Neuronal stem cell (in vitro differentiated cells): ENCODE results near the gene IDH3B.

Experiments
- DNase-seq: peaks from one replicate; pipeline ENCODE4 v3.0.0-alpha.2; 2013; ENCODE audit warnings: low spot score
- H2AFZ ChIP-seq: one replicate; pipeline ENCODE4 v1.6.1; 2013; ENCODE audit warnings: mild to moderate bottlenecking, low read length, inconsistent platforms
- H2AK5ac ChIP-seq: 2 replicates; pipeline ENCODE4 v1.6.1; 2013; ENCODE audit warnings: low read depth, mild to moderate bottlenecking, inconsistent platforms, low read length, moderate library complexity, mixed read lengths
- H2BK120ac ChIP-seq: 2 replicates; pipeline ENCODE4 v1.6.1; 2013; ENCODE audit warnings: low read depth, mild to moderate bottlenecking, inconsistent platforms, low read length, moderate library complexity, mixed read lengths
- H2BK12ac ChIP-seq: one replicate; pipeline ENCODE4 v1.6.1; 2013; ENCODE audit warnings: low read length, inconsistent platforms
- H2BK15ac ChIP-seq: 2 replicates; pipeline ENCODE4 v1.6.1; 2013; ENCODE audit warnings: mild to moderate bottlenecking, low read length, inconsistent platforms, mixed read lengths
- H2BK5ac ChIP-seq: one replicate; pipeline ENCODE4 v1.6.1; 2013; ENCODE audit warnings: inconsistent platforms, mild to moderate bottlenecking, low read length, moderate library complexity
- H3K14ac ChIP-seq: one replicate; pipeline ENCODE4 v1.6.1; 2013; ENCODE audit warnings: low read length, inconsistent platforms
- H3K18ac ChIP-seq: 2 replicates; pipeline ENCODE4 v1.6.1; 2013; ENCODE audit warnings: low read length, inconsistent platforms
- H3K23ac ChIP-seq: 2 replicates; pipeline ENCODE4 v1.6.1; 2013; ENCODE audit warnings: low read depth, mild to moderate bottlenecking, mixed read lengths, low read length, inconsistent platforms; ENCODE audit not compliant: poor library complexity
- H3K27ac ChIP-seq: replicated peaks from 3 replicates; pipeline ENCODE4 v1.5.1; 2013; ENCODE audit warnings: low read length, inconsistent platforms
- H3K27me3 ChIP-seq, 3 experiments: 2 replicates each; pipeline ENCODE4 v1.6.1; 2013; ENCODE audit warnings: low read length in 3 of 3, mild to moderate bottlenecking in 2 of 3, inconsistent platforms in 1 of 3, low read depth in 1 of 3, mixed read lengths in 1 of 3, moderate library complexity in 1 of 3; ENCODE audit not compliant: control insufficient read depth in 3 of 3, insufficient read depth in 3 of 3
- H3K36me3 ChIP-seq, 2 donors: replicated peaks in 1 of 2; 2 replicates each; pipeline ENCODE4 v1.6.1; 2013; ENCODE audit warnings: low read length in 2 of 2; ENCODE audit not compliant: control insufficient read depth in 2 of 2, insufficient read depth in 2 of 2
- H3K4ac ChIP-seq: 2 replicates; pipeline ENCODE4 v1.6.1; 2013; ENCODE audit warnings: inconsistent platforms, mild to moderate bottlenecking, low read length, moderate library complexity
- H3K4me1 ChIP-seq, 2 donors: 1 replicate in 1 of 2; 2 replicates in 1 of 2; pipeline ENCODE4 v1.6.1; 2013; ENCODE audit warnings: low read length in 2 of 2, low read depth in 1 of 2; ENCODE audit not compliant: control insufficient read depth in 2 of 2, insufficient read depth in 1 of 2
- H3K4me2 ChIP-seq: one replicate; pipeline ENCODE4 v1.6.1; 2013; ENCODE audit warnings: mild to moderate bottlenecking, low read length, inconsistent platforms; ENCODE audit not compliant: insufficient read depth, poor library complexity, severe bottlenecking
- H3K4me3 ChIP-seq, 2 donors: 2 replicates each; pipeline ENCODE4 v1.5.1; 2013; ENCODE audit warnings: low read length in 2 of 2, mild to moderate bottlenecking in 2 of 2, inconsistent platforms in 1 of 2, moderate library complexity in 1 of 2
- H3K79me1 ChIP-seq: one replicate; pipeline ENCODE4 v1.6.1; 2013; ENCODE audit warnings: low read depth, mild to moderate bottlenecking, inconsistent platforms, low read length, moderate library complexity
- H3K9ac ChIP-seq: one replicate; pipeline ENCODE4 v1.6.1; 2013; ENCODE audit warnings: mild to moderate bottlenecking, low read depth, low read length, inconsistent platforms; ENCODE audit not compliant: poor library complexity
- H3K9me3 ChIP-seq, 2 donors: replicated peaks in 1 of 2; 2 replicates each; pipeline versions ENCODE3 to v1.6.1; 2013; ENCODE audit warnings: low read length in 2 of 2, mild to moderate bottlenecking in 2 of 2, inconsistent platforms in 1 of 2, low read depth in 1 of 2, mixed read lengths in 1 of 2, moderate library complexity in 1 of 2; ENCODE audit not compliant: control insufficient read depth in 2 of 2, insufficient read depth in 1 of 2
- H4K8ac ChIP-seq: one replicate; pipeline ENCODE4 v1.6.1; 2013; ENCODE audit warnings: low read depth, mild to moderate bottlenecking, inconsistent platforms, low read length, moderate library complexity
- H4K91ac ChIP-seq: one replicate; pipeline ENCODE4 v1.6.1; 2013; ENCODE audit warnings: low read length, low read depth, mild to moderate bottlenecking, inconsistent platforms; ENCODE audit not compliant: poor library complexity
- WGBS, 2 donors: extraction: QIAGEN DNeasy Blood & Tissue Kit; methylation state at CpG; one replicate each; pipeline ENCODE4 v1.1.7; 2013; ENCODE audit warnings: missing lambda C conversion rate in 2 of 2, mixed read lengths in 1 of 2; ENCODE audit not compliant: insufficient read length in 2 of 2, insufficient replicate concordance in 1 of 2; ENCODE audit errors: extremely low coverage in 2 of 2; 5-methylcytosine and 5-hydroxymethylcytosine counted together

Gene IDH3B

GRCh38 chr20:2654831-2655230 lies 9.2 kb downstream of the IDH3B start:
- Histone ChIP-seq H2BK12ac (no peak overlapping the region), H2BK5ac (no peak overlapping the region), H3K4me1 (peaks cover 7 to 17% of the 10 kb centered on the region in 2 donors), H3K14ac (no peak overlapping the region), H3K9ac (no peak overlapping the region), H3K27ac (no peak overlapping the region), H3K9me3 (no peaks in the 10 kb centered on the region), H2BK120ac (no peak overlapping the region), H2BK15ac (no peak overlapping the region), H4K8ac (no peak overlapping the region), H3K4me3 (no peak overlapping the region), H3K4ac (no peak overlapping the region), H3K36me3 (peaks cover 53 to 68% of the 10 kb centered on the region in 2 donors), H3K79me1 (peaks cover 12% of the 10 kb centered on the region), H3K4me2 (no peak overlapping the region), H3K18ac (no peak overlapping the region), H2AFZ (no peak overlapping the region), H2AK5ac (no peak overlapping the region), H4K91ac (no peak overlapping the region), H3K27me3 (no peaks in the 10 kb centered on the region), H3K23ac (no peak overlapping the region)
- no CpG with 5 or more reads among the region's 3 CpGs for WGBS, 2 donors
- no peak for DNase-seq

- Histone ChIP-seq H2AK5ac (no peak overlapping the region), H2BK12ac (no peak overlapping the region), H4K91ac (no peak overlapping the region), H3K23ac (no peak overlapping the region), H3K18ac (no peak overlapping the region), H2BK120ac (no peak overlapping the region), H2BK5ac (peak overlapping the region; percentile 30), H3K4me1 (peaks cover 7 to 17% of the 10 kb centered on the region in 2 donors), H3K4me2 (no peak overlapping the region), H3K27me3 (no peaks in the 10 kb centered on the region), H2BK15ac (no peak overlapping the region), H3K9ac (no peak overlapping the region), H3K79me1 (peaks cover 12% of the 10 kb centered on the region), H4K8ac (no peak overlapping the region), H2AFZ (no peak overlapping the region), H3K36me3 (peaks cover 49 to 64% of the 10 kb centered on the region in 2 donors), H3K9me3 (no peaks in the 10 kb centered on the region), H3K4ac (no peak overlapping the region), H3K27ac (no peak overlapping the region), H3K14ac (peak overlapping the region; percentile 11), H3K4me3 (peak overlapping the region; percentile 0 to 99)
- DNase-seq = no peak
- no CpG with 5 or more reads among the region's 9 CpGs for WGBS, 2 donors
Measured at GRCh38 chr20:2654384-2654822, 9.6 kb downstream of the IDH3B start.

DNA sequence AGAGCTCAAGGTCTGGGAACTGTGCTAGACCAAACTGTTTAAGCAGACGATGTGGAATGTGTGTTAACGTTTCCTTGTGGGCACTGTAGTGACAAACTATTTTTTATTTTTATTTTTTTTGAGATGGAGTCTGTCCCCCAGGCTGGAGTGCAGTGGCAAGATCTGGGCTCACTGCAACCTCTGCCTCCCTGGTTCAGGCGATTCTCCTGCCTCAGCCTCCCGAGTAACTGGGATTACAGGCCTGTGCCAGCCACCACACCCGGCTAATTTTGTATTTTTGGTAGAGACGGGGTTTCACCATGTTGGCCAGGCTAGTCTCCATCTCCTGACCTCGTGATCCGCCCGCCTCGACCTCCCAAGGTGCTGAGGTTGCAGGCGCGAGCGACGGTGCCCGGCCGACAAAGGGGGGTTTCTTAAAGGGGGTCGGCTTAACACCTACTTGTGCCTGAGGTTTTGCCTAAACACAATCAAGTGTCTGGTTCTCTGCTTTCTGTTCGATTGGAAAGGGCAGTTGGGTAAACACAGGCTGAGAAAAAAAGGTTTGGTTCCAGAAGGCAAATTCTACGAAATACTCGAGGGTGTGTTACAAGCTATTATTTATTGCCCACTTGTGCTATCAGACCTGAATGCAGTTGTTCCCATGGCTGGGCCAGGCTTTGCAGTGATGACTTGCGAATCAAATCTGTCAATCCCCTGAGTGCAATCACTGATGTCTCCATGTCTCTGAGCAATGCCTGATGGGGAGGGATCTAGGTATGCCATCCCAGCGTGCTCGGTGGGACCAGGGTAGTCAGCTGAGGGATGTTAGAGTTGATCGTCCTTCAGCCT lies 10.2 kb downstream of the IDH3B start:
- Histone ChIP-seq H3K79me1 (peaks cover 12% of the 10 kb centered on the region), H2AK5ac (no peak overlapping the region), H3K14ac (no peak overlapping the region), H2BK5ac (peak overlapping the region; percentile 30), H2BK120ac (no peak overlapping the region), H3K9me3 (no peaks in the 10 kb centered on the region), H3K23ac (no peak overlapping the region), H3K27me3 (no peaks in the 10 kb centered on the region), H3K27ac (no peak overlapping the region), H3K18ac (no peak overlapping the region), H3K36me3 (peaks cover 45 to 58% of the 10 kb centered on the region in 2 donors), H2BK12ac (no peak overlapping the region), H4K91ac (no peak overlapping the region), H3K4me3 (peak overlapping the region; percentile 93 to 99), H3K4me1 (peaks cover 7 to 17% of the 10 kb centered on the region in 2 donors), H3K4me2 (peak overlapping the region; percentile 84), H3K4ac (no peak overlapping the region), H2BK15ac (no peak overlapping the region), H3K9ac (no peak overlapping the region), H2AFZ (no peak overlapping the region), H4K8ac (no peak overlapping the region)
- no peak for DNase-seq
- no CpG with 5 or more reads among the region's 24 CpGs for WGBS, 2 donors

DNA sequence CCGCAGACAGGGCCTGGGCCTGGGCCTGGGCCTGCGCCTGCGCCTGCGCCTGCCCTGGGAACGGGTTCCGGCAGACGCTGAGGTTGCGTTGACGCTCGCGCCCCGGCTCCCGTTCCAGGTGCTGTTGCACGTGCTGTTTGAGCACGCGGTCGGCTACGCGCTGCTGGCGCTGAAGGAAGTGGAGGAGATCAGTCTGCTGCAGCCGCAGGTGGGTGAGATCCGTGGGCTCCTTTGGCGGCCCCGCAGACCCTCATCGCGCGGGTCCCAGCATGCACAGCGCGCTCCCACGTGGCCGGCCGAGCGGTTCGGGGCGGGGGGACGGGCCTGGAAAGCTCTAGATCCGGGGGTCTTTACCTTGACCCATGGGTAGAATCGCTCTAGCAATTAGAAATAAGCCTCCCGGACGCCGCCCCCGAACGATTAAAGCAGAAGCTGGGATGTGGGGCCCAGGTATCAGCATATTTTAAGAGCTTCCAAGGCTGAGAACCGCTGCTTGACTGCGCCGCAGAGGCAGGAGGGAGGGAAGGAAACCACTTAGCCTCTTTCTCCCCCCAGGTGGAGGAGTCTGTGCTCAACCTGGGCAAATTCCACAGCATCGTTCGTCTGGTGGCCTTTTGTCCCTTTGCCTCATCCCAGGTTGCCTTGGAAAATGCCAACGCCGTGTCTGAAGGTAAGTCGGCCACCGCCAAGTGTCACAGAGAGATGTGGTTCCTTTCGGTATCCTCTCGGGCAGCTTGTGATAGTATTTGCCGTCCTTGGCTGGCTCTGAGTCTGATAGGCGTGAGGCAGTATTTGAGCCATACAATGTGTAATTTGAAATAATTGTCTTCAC lies 11.1 kb downstream of the IDH3B start:
- no CpG with 5 or more reads among the region's 56 CpGs for WGBS, 2 donors
- H4K91ac ChIP-seq = peak overlapping the region; percentile 86
- H3K4me2 ChIP-seq = peak overlapping the region; percentile 84
- H3K18ac ChIP-seq = peak overlapping the region; percentile 99
- no peak for DNase-seq
- H3K9ac ChIP-seq = peak overlapping the region; percentile 99
- H3K9me3 ChIP-seq = no peaks in the 10 kb centered on the region
- H3K4me1 ChIP-seq = peaks cover 7 to 17% of the 10 kb centered on the region in 2 donors
- H4K8ac ChIP-seq = peak overlapping the region; percentile 19
- peak overlapping the region; percentile 95 for H2AFZ ChIP-seq
- no peak overlapping the region for H2BK15ac ChIP-seq
- H3K4me3 ChIP-seq = peak overlapping the region; percentile 93 to 99
- H2BK5ac ChIP-seq = peak overlapping the region; percentile 93
- H2AK5ac ChIP-seq = peak overlapping the region; percentile 92
- no peaks in the 10 kb centered on the region for H3K27me3 ChIP-seq
- H3K36me3 ChIP-seq = peaks cover 40 to 49% of the 10 kb centered on the region in 2 donors
- H3K27ac ChIP-seq = peak overlapping the region; percentile 53
- peak overlapping the region; percentile 92 for H3K23ac ChIP-seq
- H3K4ac ChIP-seq = peak overlapping the region; percentile 76
- peaks cover 12% of the 10 kb centered on the region for H3K79me1 ChIP-seq
- H2BK120ac ChIP-seq = peak overlapping the region; percentile 98
- peak overlapping the region; percentile 95 for H3K14ac ChIP-seq
- no peak overlapping the region for H2BK12ac ChIP-seq
